CD4-positive, alpha-beta T cell treated with Interleukin-17A for 4 hours (primary cell): ENCODE results near the gene KERA.

Experiments
- DNase-seq: peaks from one replicate; pipeline ENCODE4 v3.0.0-alpha.2; 2020; ENCODE audit warnings: mixed read lengths

Gene KERA

GRCh38 chr12:91072931-91073330, 15.1 kb upstream of the KERA start:
- DNase-seq, result no peak

GRCh38 chr12:91070936-91071335, 13.1 kb upstream of the KERA start:
- DNase-seq, result no peak

DNA sequence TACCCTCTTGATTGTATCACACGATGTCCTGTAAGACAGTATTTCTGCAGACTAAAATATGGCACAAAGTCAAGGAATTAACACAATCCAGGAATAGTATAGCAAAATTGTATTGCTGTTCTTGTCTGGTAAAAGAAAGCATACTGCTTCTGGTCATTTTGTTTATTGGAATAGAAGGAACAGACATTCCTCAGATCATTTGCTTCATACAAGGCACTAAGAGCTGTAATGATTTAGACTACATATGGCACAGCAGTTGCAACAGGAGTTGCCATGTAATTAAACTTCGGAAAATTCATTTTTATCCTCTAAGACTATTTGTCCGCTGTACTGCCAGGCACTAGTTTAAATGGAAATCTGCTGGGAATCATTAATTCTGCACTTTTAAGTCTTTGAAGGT, 7.6 kb upstream of the KERA start:
- DNase-seq, result no peak

DNA sequence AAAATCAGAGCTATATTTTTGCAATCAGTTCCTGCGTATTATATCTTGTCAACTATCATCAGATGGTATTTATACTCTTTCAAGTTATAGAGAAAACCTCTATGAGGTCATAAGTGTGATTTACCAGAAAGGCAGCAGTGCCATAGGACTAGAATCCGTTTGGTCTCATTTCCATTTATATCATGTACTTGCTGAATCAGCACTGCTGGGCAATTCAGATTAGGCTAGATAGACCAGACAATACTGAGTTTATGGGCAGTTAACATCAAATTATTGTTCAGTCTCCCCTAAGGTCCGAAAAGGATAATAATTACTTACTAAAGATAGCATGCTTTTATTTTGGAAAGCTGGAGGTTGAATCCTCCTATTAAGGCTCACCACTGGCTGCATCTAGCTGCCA, 6.8 kb upstream of the KERA start:
- DNase-seq, result no peak

GRCh38 chr12:91061091-91061490, 3.3 kb upstream of the KERA start:
- no peak for DNase-seq

- no peak for DNase-seq
Measured at GRCh38 chr12:91059211-91059610, 1.4 kb upstream of the KERA start.

DNA sequence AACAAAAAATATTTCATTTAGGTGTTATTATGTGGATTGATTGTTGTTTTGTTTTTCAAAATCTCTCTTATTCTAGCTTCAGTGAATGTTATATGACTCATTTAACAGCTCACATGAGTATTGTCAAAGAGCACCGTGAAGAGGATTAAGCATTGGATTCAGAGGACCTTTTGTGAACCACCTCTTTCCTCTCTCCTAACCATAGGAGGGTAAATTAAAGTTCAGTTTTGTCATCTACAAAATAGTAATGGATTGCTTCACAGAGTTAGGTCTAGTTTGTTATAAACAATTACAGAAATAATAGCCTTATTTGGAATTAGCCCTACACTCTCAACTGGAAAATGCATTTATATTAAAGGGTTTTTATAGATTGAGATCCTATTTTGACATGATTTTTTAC, 962 bp upstream of the KERA start:
- DNase-seq, result no peak

DNA sequence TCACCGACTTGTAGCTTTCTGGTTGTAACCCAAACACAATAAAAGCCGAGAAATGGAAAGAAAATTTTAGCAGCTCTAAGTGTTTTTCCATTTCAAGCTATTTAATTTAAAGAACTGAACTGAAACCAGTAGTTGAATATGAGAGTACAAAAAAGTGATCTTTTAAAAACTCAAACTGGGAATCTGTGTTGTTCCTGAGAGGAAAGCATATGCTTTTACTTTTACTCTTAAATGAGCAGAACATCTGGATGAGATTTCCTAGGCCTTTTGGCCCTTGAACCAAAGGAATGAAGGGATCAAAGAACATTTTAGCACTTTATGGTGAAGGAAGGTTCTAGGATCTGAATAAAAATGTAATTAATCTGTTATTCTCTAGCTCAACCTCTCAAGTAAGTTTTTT, 1.3 kb downstream of the KERA start:
- no peak for DNase-seq

- DNase-seq, result no peak
Measured at GRCh38 chr12:91055976-91056375, 1.8 kb downstream of the KERA start.

DNA sequence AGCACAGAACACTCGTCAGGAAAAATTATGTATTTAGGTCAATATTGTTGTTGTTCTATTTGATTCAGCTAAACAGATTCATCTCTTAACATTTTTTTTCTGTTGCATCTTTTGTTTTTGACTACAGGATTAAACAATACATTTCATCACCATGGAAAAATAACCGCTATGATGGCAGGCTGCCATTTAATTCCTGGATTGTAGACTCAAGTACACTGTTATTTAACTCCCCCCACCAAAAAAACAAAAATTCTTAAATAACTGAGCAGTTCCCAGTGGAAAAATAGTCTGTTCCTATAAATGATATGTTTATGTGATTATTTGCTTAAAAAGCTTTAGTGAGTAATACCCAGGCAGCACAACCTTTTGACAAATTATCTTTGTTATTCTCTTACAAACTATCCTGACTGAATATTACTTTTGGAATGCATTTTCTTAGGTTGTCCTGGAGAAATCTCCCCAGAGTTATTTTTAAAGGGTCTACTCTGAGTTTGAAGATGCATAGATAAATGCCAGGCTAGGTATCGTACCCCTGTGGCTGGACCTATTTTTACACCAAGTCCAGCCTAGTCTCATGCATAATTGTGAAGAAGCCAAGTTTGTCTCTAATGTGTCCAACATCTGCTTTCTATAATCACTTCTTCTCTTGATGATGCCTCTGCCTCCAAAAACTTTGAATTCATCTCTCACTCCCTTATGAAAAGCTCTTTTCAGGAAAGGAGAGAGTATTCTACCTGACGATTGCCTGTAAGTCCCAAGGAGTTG, 3.7 kb downstream of the KERA start:
- no peak for DNase-seq

- no peak for DNase-seq
Measured at GRCh38 chr12:91052026-91052425, 5.8 kb downstream of the KERA start.

- no peak for DNase-seq
Measured at GRCh38 chr12:91044586-91044985, 13.2 kb downstream of the KERA start.

DNA sequence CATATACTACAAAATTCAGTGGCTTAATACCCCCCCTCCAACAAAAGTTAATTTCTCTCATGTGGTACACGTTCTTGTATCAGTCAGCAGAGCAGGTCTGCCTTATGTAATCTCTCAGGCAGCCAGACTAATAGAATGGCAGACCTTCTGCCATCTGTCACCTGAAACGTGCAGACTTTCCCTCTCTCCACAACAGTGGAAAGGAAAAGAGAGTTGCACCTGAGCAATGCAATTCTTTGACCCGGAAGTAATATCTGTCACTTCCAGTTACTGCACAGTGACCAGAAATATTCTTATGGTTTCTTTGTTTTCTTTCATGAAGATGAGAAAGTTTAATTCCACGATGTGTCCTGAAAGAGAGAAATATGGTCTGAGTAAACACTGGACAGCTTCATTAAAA, 14.4 kb downstream of the KERA start:
- no peak for DNase-seq

GRCh38 chr12:91040096-91040755, 17.6 kb downstream of the KERA start:
- no peak for DNase-seq

DNA sequence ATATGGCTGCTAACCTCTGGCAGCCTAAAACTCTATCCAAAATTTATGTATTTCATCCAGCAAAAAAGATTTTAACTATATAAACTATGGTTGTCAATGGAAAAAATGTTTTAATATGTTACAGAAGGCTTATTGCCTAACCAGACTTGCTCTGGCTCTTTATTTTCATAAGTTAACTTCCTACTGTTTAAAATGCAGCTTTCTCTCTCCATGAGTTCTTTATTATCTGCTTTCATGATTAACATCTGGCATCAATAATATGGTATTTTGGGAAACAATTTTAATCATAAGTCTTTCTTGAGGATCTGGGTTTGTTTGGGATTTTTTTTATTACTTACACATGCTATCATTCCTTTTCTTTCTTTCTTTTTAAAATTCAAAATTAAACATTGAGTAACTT, 20.5 kb downstream of the KERA start:
- DNase-seq, result no peak

GRCh38 chr12:91033251-91033650, 24.6 kb downstream of the KERA start:
- DNase-seq, result no peak

GRCh38 chr12:91023326-91024004, 34.4 kb downstream of the KERA start:
- no peak for DNase-seq

- no peak for DNase-seq
Measured at GRCh38 chr12:91021076-91021475, 36.7 kb downstream of the KERA start.

DNA sequence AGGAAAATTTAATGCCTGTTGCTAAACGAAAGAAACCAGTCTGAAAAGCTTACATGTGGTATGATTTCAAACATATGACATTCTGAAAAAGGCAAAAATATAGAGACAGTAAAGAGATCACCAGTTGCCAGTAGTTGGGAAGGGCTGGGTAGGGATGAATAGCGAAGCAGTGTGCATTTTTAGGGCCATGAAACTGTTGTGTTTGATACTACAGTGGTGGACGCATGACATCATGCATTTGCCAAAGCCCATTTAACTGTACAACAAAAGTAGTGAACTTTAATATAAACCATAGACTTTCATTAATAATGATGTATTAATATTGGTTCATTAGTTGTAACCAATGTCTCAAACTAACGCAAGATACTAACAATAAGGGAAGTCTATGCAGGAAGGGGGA, 38.4 kb downstream of the KERA start:
- no peak for DNase-seq

DNA sequence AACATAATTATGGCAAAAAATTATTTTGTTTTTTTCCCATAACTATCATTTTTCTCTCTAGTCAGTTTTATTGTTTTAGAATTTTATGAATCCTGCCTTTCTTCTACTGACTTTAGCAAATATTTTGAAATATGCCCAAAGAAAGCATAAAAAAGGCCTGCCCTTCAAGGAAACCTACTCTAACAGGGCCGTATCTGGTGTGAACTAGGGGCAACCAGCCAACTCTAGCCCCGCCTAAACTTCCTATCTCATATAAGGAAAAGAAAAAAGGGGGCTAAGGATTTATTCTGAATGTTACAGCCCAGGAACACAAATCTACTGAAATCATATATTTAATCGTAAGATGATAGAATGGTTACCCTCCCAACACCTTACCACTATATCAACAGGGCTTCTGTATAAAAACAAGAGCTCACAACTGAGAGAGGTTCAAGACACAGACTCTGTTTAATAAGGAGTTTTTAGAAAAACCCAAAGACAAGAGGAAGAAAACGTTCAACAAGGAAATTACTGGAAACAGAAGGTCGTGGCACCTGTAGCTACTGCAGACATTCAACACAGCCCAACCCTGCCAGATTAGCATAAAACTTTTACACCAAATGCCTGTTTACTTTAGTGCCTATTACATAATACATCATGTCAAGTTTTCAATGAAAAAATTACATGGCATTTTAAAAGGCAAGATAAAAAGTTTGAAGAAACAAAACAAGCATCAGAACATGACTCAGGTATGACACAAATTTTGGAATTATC, 40.1 kb downstream of the KERA start:
- no peak for DNase-seq

GRCh38 chr12:91017043-91017442, 40.8 kb downstream of the KERA start:
- DNase-seq, result no peak

DNA sequence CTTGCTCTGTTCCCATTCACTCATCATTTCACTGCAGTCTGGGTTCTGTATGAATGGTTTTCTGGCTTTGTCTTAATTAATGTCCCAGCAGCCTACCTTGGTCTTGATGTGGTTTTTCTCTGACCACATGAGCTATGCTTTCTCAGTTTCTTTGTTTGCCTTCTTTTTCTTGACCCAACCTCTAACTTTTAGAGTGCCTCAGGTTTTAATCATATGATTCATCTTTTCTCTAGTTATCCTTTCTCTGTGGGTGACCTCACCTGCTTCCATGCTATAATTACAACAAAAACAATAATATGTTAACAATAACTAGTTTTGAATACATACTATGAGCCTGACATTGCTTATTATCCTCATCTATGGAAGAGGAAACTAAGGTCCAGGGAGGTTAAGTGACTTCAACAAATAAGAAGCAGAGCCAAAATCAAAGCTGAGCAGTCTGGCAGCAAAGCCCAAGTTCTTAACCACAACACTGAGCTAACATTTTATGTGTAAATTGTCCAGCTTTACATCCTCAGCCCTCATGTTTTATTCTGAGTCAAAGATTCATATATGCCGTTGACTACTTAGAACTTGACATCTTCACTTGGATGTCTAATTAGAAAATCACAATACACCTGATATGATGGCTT, 48.4 kb downstream of the KERA start:
- DNase-seq, result no peak
